Liver (tissue), 9 donors: ENCODE data around the gene RNF8. TPM values are rescaled to one million over a fixed set of nuclear protein-coding genes. Genes with fewer than 3 reads are reported as not detected.

Experiments
- DNase-seq: peaks from one replicate; pipeline ENCODE4 v3.0.0-alpha.2; 2017; ENCODE audit warnings: low spot score
- H3K27ac ChIP-seq, 2 donors: one replicate each; pipeline ENCODE4 v1.7.0; 2013; ENCODE audit warnings: inconsistent platforms in 2 of 2, low read length in 2 of 2, control low read depth in 1 of 2, low read depth in 1 of 2, mild to moderate bottlenecking in 1 of 2
- H3K27me3 ChIP-seq, 4 donors: one replicate each; pipeline versions ENCODE4 v1.6.1 to v1.7.0; 2013; ENCODE audit warnings: low read length in 3 of 4, inconsistent platforms in 1 of 4, mild to moderate bottlenecking in 1 of 4, moderate library complexity in 1 of 4; ENCODE audit not compliant: control insufficient read depth in 4 of 4, insufficient read depth in 4 of 4
- H3K36me3 ChIP-seq, 4 donors: one replicate each; pipeline versions ENCODE4 v1.6.1 to v1.7.0; 2013; ENCODE audit warnings: low read length in 3 of 4, mild to moderate bottlenecking in 3 of 4, low read depth in 1 of 4, moderate library complexity in 1 of 4; ENCODE audit not compliant: control insufficient read depth in 4 of 4, insufficient read depth in 3 of 4
- H3K4me1 ChIP-seq, 4 donors: one replicate each; pipeline versions ENCODE4 v1.6.1 to v1.7.0; 2013; ENCODE audit warnings: low read length in 3 of 4, mild to moderate bottlenecking in 3 of 4, moderate library complexity in 1 of 4; ENCODE audit not compliant: control insufficient read depth in 4 of 4, insufficient read depth in 4 of 4
- H3K4me3 ChIP-seq, 3 donors: one replicate each; pipeline versions ENCODE4 v1.6.1 to v1.7.0; 2013; ENCODE audit warnings: low read length in 3 of 3, control low read depth in 1 of 3, low read depth in 1 of 3, mild to moderate bottlenecking in 1 of 3
- H3K9ac ChIP-seq, 2 donors: one replicate each; pipeline ENCODE4 v1.7.0; 2013; ENCODE audit warnings: low read length in 2 of 2, mild to moderate bottlenecking in 2 of 2, moderate library complexity in 2 of 2, control low read depth in 1 of 2, low read depth in 1 of 2
- H3K9me3 ChIP-seq, 4 donors: one replicate each; pipeline versions ENCODE4 v1.6.1 to v1.7.0; 2013; ENCODE audit warnings: low read length in 3 of 4; ENCODE audit not compliant: control insufficient read depth in 4 of 4
- ATF3 ChIP-seq: IDR thresholded peaks from 2 replicates; pipeline ENCODE4 v1.6.1; 2016; ENCODE audit warnings: antibody characterized with exemption
- CTCF ChIP-seq: fragments of 150-350 bp; IDR thresholded peaks from 2 replicates; pipeline ENCODE4 v1.5.1; 2017; ENCODE audit warnings: improper control_type of control experiment, low read depth, low read length; ENCODE audit not compliant: missing input control
- EGR1 ChIP-seq, 2 donors: IDR thresholded peaks; 2 replicates each; pipeline ENCODE4 v1.6.1; 2016 to 2018; ENCODE audit warnings: antibody characterized with exemption in 2 of 2, low read depth in 2 of 2
- GABPA ChIP-seq, 2 donors: IDR thresholded peaks in 1 of 2; conservative IDR thresholded peaks in 1 of 2; 2 replicates each; pipeline ENCODE4 v1.6.1; 2016; ENCODE audit warnings: antibody characterized with exemption in 2 of 2, mild to moderate bottlenecking in 1 of 2, moderate library complexity in 1 of 2
- HNF4A ChIP-seq, 2 donors: conservative IDR thresholded peaks; 2 replicates each; pipeline ENCODE4 v1.6.1; 2016; ENCODE audit warnings: antibody characterized with exemption in 2 of 2, mild to moderate bottlenecking in 2 of 2
- HNF4G ChIP-seq: IDR thresholded peaks from 2 replicates; pipeline ENCODE4 v1.6.1; 2016; ENCODE audit warnings: antibody characterized with exemption
- JUND ChIP-seq, 2 donors: IDR thresholded peaks; 2 replicates each; pipeline ENCODE4 v1.6.1; 2016; ENCODE audit warnings: antibody characterized with exemption in 2 of 2
- MAX ChIP-seq: IDR thresholded peaks from 2 replicates; pipeline ENCODE4 v1.6.1; 2016; ENCODE audit warnings: antibody characterized with exemption
- NR2F2 ChIP-seq: IDR thresholded peaks from 2 replicates; pipeline ENCODE4 v1.6.1; 2016; ENCODE audit warnings: antibody characterized with exemption
- RAD21 ChIP-seq, 2 donors: IDR thresholded peaks; 2 replicates each; pipeline ENCODE4 v1.6.1; 2016; ENCODE audit warnings: antibody characterized with exemption in 2 of 2, mild to moderate bottlenecking in 2 of 2
- REST ChIP-seq: IDR thresholded peaks from 2 replicates; pipeline ENCODE4 v1.6.1; 2016; ENCODE audit warnings: antibody characterized with exemption, mild to moderate bottlenecking
- RXRA ChIP-seq, 2 donors: IDR thresholded peaks; 2 replicates each; pipeline ENCODE4 v1.6.1; 2017 to 2018; ENCODE audit warnings: antibody characterized with exemption in 2 of 2, mild to moderate bottlenecking in 1 of 2
- SP1 ChIP-seq: IDR thresholded peaks from 2 replicates; pipeline ENCODE4 v1.6.1; 2018; ENCODE audit warnings: antibody characterized with exemption, mild to moderate bottlenecking
- TAF1 ChIP-seq: conservative IDR thresholded peaks from 2 replicates; pipeline ENCODE4 v1.6.1; 2016; ENCODE audit warnings: antibody characterized with exemption, mild to moderate bottlenecking
- YY1 ChIP-seq: IDR thresholded peaks from 2 replicates; pipeline ENCODE4 v1.6.1; 2016; ENCODE audit warnings: antibody characterized with exemption, mild to moderate bottlenecking
- ZBTB33 ChIP-seq: IDR thresholded peaks from 2 replicates; pipeline ENCODE4 v1.6.1; 2016; ENCODE audit warnings: antibody characterized with exemption
- WGBS: extraction: QIAGEN DNeasy Blood & Tissue Kit; methylation state at CpG from one replicate; pipeline ENCODE4 v1.1.7; 2013; 5-methylcytosine and 5-hydroxymethylcytosine counted together
- polyA plus RNA-seq, 2 donors: library from polyadenylated mRNA; stranded (reverse) in 1 of 2; unstranded in 1 of 2; fragments of 200-250 nt in 1 of 2; fragments of >200 nt in 1 of 2; fragmentation: Nextera tagmentation in 1 of 2; extraction: Ambion mirVana in 1 of 2; gene quantifications; one replicate each; pipeline versions ENCODE4 v1.2.1 to v1.2.3, GENCODE V29; 2013 to 2015
- total RNA-seq, 2 donors: library from RNA; depleted of rRNA; stranded (reverse); fragments of >200 nt; gene quantifications; one replicate each; pipeline ENCODE4 v1.2.3, GENCODE V29; 2014
- donor health status: healthy.
- donor health status: healthy.
- donor health status: healthy.
- donor health status: healthy.
- donor health status: healthy.

The RNF8 gene
- total and polyA plus RNA-seq, 4 donors: 6.1 to 9.9 (median 7.5) TPM

GRCh38 chr6:37366910-37367309, 13.1 kb downstream of the RNF8 start:
- Histone ChIP-seq H3K9me3 (no peaks in the 10 kb centered on the region), H3K36me3 (peaks cover 0 to 22% (median 10%) of the 10 kb centered on the region in 4 donors), H3K9ac (no peak overlapping the region), H3K4me3 (no peak overlapping the region), H3K27ac (no peak overlapping the region), H3K27me3 (no peaks in the 10 kb centered on the region), H3K4me1 (peaks cover 0 to 3% (median 0%) of the 10 kb centered on the region in 4 donors)
- no peak for DNase-seq
- TF ChIP-seq REST (no peak), YY1 (no peak), MAX (no peak), TAF1 (no peak), ZBTB33 (no peak), RAD21 (IDR thresholded peaks at IDR 0.05) (no peak), GABPA (IDR thresholded peaks at IDR 0.05 in 1 of 2, conservative IDR thresholded peaks at IDR 0.05 in 1 of 2) (no peak), JUND (IDR thresholded peaks at IDR 0.05) (no peak), HNF4G (no peak), ATF3 (no peak), EGR1 (IDR thresholded peaks at IDR 0.05; ENCODE audit: low read depth in 2 of 2) (no peak), RXRA (IDR thresholded peaks at IDR 0.05) (no peak), HNF4A (conservative IDR thresholded peaks at IDR 0.05) (no peak), NR2F2 (no peak)
- WGBS: 96% methylated on average over 3 of the region's 3 CpGs

- 84% methylated on average over 1 of the region's 1 CpG for whole genome bisulfite sequencing
- Histone ChIP-seq H3K27ac (no peak overlapping the region), H3K9me3 (no peaks in the 10 kb centered on the region), H3K9ac (no peak overlapping the region), H3K27me3 (no peaks in the 10 kb centered on the region), H3K4me3 (no peak overlapping the region), H3K36me3 (peaks cover 0 to 16% (median 8%) of the 10 kb centered on the region in 4 donors), H3K4me1 (peaks cover 0 to 3% (median 0%) of the 10 kb centered on the region in 4 donors)
- TF ChIP-seq ZBTB33 (no peak), CTCF (no peak), RAD21 (IDR thresholded peaks at IDR 0.05) (no peak), SP1 (no peak), YY1 (no peak), RXRA (IDR thresholded peaks at IDR 0.05) (no peak), HNF4G (no peak), JUND (IDR thresholded peaks at IDR 0.05) (no peak), ATF3 (no peak), GABPA (IDR thresholded peaks at IDR 0.05 in 1 of 2, conservative IDR thresholded peaks at IDR 0.05 in 1 of 2) (no peak), REST (no peak), MAX (no peak)
- no peak for DNase-seq
These were observed 15.2 kb downstream of the RNF8 start for GRCh38 chr6:37368961-37369320.
